H9 (cell line): ENCODE data around the gene SCN5A. TPM values are rescaled to one million over a fixed set of nuclear protein-coding genes. Genes with fewer than 3 reads are reported as not detected.

Experiments
- DNase-seq: peaks from one replicate; pipeline ENCODE4 v3.0.0-alpha.2; 2017
- H2AFZ ChIP-seq: one replicate; pipeline ENCODE4 v1.6.1; 2013; ENCODE audit warnings: mild to moderate bottlenecking, low read length, control low read depth, moderate library complexity
- H2AK5ac ChIP-seq: 2 replicates; pipeline ENCODE4 v1.6.1; 2013; ENCODE audit warnings: low read length, control low read depth, mixed read lengths; ENCODE audit not compliant: insufficient read length
- H2BK120ac ChIP-seq: one replicate; pipeline ENCODE4 v1.6.1; 2013; ENCODE audit warnings: low read depth, mild to moderate bottlenecking, low read length, control low read depth, inconsistent platforms; ENCODE audit not compliant: poor library complexity, severe bottlenecking
- H2BK12ac ChIP-seq: 2 replicates; pipeline ENCODE4 v1.6.1; 2013; ENCODE audit warnings: low read length, control low read depth, mixed read lengths, low read depth; ENCODE audit not compliant: insufficient read length
- H2BK15ac ChIP-seq: 2 replicates; pipeline ENCODE4 v1.6.1; 2013; ENCODE audit warnings: low read depth, low read length, control low read depth
- H2BK20ac ChIP-seq: one replicate; pipeline ENCODE4 v1.6.1; 2013; ENCODE audit warnings: low read depth, mild to moderate bottlenecking, low read length, control low read depth, inconsistent platforms; ENCODE audit not compliant: poor library complexity, severe bottlenecking
- H2BK5ac ChIP-seq: 2 replicates; pipeline ENCODE4 v1.6.1; 2013; ENCODE audit warnings: low read length, control low read depth, mixed read lengths; ENCODE audit not compliant: insufficient read length
- H3K14ac ChIP-seq: 2 replicates; pipeline ENCODE4 v1.6.1; 2013; ENCODE audit warnings: low read length, control low read depth; ENCODE audit not compliant: insufficient read depth
- H3K18ac ChIP-seq: 2 replicates; pipeline ENCODE4 v1.6.1; 2013; ENCODE audit warnings: low read depth, mild to moderate bottlenecking, mixed read lengths, low read length, control low read depth; ENCODE audit not compliant: insufficient read length
- H3K23ac ChIP-seq: 2 replicates; pipeline ENCODE4 v1.6.1; 2013; ENCODE audit warnings: low read length, control low read depth, mixed read lengths, low read depth; ENCODE audit not compliant: insufficient read length
- H3K23me2 ChIP-seq: 2 replicates; pipeline ENCODE4 v1.6.1; 2013; ENCODE audit warnings: low read depth, mild to moderate bottlenecking, mixed read lengths, low read length, control low read depth; ENCODE audit not compliant: insufficient read length, poor library complexity, severe bottlenecking
- H3K27ac ChIP-seq: 2 replicates; pipeline ENCODE4 v1.5.1; 2013; ENCODE audit warnings: low read length, control low read depth, mixed read lengths, low read depth; ENCODE audit not compliant: insufficient read length
- H3K27me3 ChIP-seq: 2 replicates; pipeline ENCODE4 v1.6.1; 2013; ENCODE audit warnings: low read length, control low read depth, inconsistent platforms; ENCODE audit not compliant: insufficient read depth
- H3K4ac ChIP-seq: 2 replicates; pipeline ENCODE4 v1.6.1; 2013; ENCODE audit warnings: low read depth, mild to moderate bottlenecking, control low read depth, inconsistent platforms, low read length, moderate library complexity
- H3K4me1 ChIP-seq: 2 replicates; pipeline ENCODE4 v1.6.1; 2013; ENCODE audit warnings: low read length, control low read depth, inconsistent platforms; ENCODE audit not compliant: insufficient read depth
- H3K4me2 ChIP-seq: 2 replicates; pipeline ENCODE4 v1.6.1; 2013; ENCODE audit warnings: low read length, control low read depth, mixed read lengths; ENCODE audit not compliant: insufficient read length, insufficient read depth
- H3K56ac ChIP-seq: 2 replicates; pipeline ENCODE4 v1.6.1; 2013; ENCODE audit warnings: low read depth, mild to moderate bottlenecking, mixed read lengths, low read length, control low read depth; ENCODE audit not compliant: insufficient read length
- H3K79me1 ChIP-seq: 2 replicates; pipeline ENCODE4 v1.6.1; 2013; ENCODE audit warnings: low read depth, mild to moderate bottlenecking, moderate library complexity, low read length, control low read depth, inconsistent platforms; ENCODE audit not compliant: insufficient read depth, poor library complexity, severe bottlenecking
- H3K79me2 ChIP-seq: 2 replicates; pipeline ENCODE4 v1.6.1; 2013; ENCODE audit warnings: low read length, control low read depth, inconsistent platforms; ENCODE audit not compliant: insufficient read depth
- H3K9ac ChIP-seq: 2 replicates; pipeline ENCODE4 v1.6.1; 2013; ENCODE audit warnings: low read length, control low read depth, mixed read lengths; ENCODE audit not compliant: insufficient read length; ENCODE audit errors: extremely low read depth
- H3K9me3 ChIP-seq: one replicate; pipeline ENCODE4 v1.6.1; 2013; ENCODE audit warnings: low read depth, low read length, inconsistent platforms; ENCODE audit not compliant: control insufficient read depth
- H3T11ph ChIP-seq: one replicate; pipeline ENCODE4 v1.6.1; 2013; ENCODE audit warnings: mild to moderate bottlenecking, low read length, control low read depth, inconsistent platforms
- H4K20me1 ChIP-seq: one replicate; pipeline ENCODE4 v1.6.1; 2013; ENCODE audit not compliant: control insufficient read depth, insufficient read length, insufficient read depth
- H4K5ac ChIP-seq: 2 replicates; pipeline ENCODE4 v1.6.1; 2013; ENCODE audit warnings: low read depth, mild to moderate bottlenecking, mixed read lengths, low read length, control low read depth; ENCODE audit not compliant: insufficient read length
- H4K8ac ChIP-seq: replicated peaks from 2 replicates; pipeline ENCODE4 v1.6.1; 2013; ENCODE audit warnings: low read length, control low read depth, mixed read lengths, low read depth; ENCODE audit not compliant: insufficient read length
- H4K91ac ChIP-seq: 2 replicates; pipeline ENCODE4 v1.6.1; 2013; ENCODE audit warnings: low read depth, mild to moderate bottlenecking, moderate library complexity, mixed read lengths, low read length, control low read depth; ENCODE audit not compliant: insufficient read length
- H3K27ac Mint-ChIP-seq, 3 experiments: 2 replicates in 2 of 3; 3 replicates in 1 of 3; pipeline ENCODE4 v1.8.0; 2020 to 2021; ENCODE audit warnings: mixed read lengths in 3 of 3, mild to moderate bottlenecking in 1 of 3, moderate library complexity in 1 of 3
- H3K27me3 Mint-ChIP-seq: 2 replicates; pipeline ENCODE4 v1.8.0; 2021; ENCODE audit warnings: low read depth, mild to moderate bottlenecking, moderate library complexity, mixed read lengths
- H3K36me3 Mint-ChIP-seq, 3 experiments: 2 replicates in 2 of 3; 3 replicates in 1 of 3; pipeline ENCODE4 v1.8.0; 2020 to 2021; ENCODE audit warnings: low read depth in 3 of 3, mixed read lengths in 3 of 3; ENCODE audit not compliant: insufficient read depth in 1 of 3
- H3K4me1 Mint-ChIP-seq, 2 experiments: 2 replicates each; pipeline ENCODE4 v1.8.0; 2020; ENCODE audit warnings: mixed read lengths in 2 of 2
- H3K4me3 Mint-ChIP-seq, 2 experiments: 2 replicates in 1 of 2; 3 replicates in 1 of 2; pipeline ENCODE4 v1.8.0; 2020 to 2021; ENCODE audit warnings: mild to moderate bottlenecking in 2 of 2, mixed read lengths in 2 of 2, moderate library complexity in 1 of 2
- H3K9me3 Mint-ChIP-seq, 2 experiments: 2 replicates in 1 of 2; 3 replicates in 1 of 2; pipeline ENCODE4 v1.8.0; 2020; ENCODE audit warnings: mild to moderate bottlenecking in 2 of 2, mixed read lengths in 2 of 2, moderate library complexity in 1 of 2
- CTCF ChIP-seq: fragments of 200-600 bp; sonication (generic); conservative IDR thresholded peaks from 3 replicates; pipeline ENCODE4 v1.8.0; 2021; ENCODE audit warnings: antibody characterized with exemption, mild to moderate bottlenecking
- WGBS: extraction: QIAGEN DNeasy Blood & Tissue Kit; methylation state at CpG from one replicate; pipeline ENCODE4 v1.1.7; 2013; ENCODE audit warnings: missing lambda C conversion rate, low lambda C conversion rate, mixed read lengths; ENCODE audit not compliant: insufficient read length; ENCODE audit errors: extremely low coverage; 5-methylcytosine and 5-hydroxymethylcytosine counted together
- total RNA-seq: library from RNA; stranded (reverse); gene quantifications from 2 replicates; pipeline ENCODE4 v1.2.1, GENCODE V29; 2021

The SCN5A gene
- total RNA-seq, 1 experiment from 2014 or later = 6.5 TPM

- Mint-ChIP-seq H3K9me3 (no peaks in the 10 kb centered on the region), H3K27ac (no peak overlapping the region), H3K4me3 (no peak overlapping the region), H3K36me3 (peaks cover 0 to 12% (median 4%) of the 10 kb centered on the region in 3 experiments; a peak in 2 of 7 replicates), H3K27me3 (no peaks in the 10 kb centered on the region; the same call in 1 of the 2 replicates), H3K4me1 (0 out of 4 replicates have a peak, but pooled peaks cover 0 to 2% of the 10 kb centered on the region in 2 experiments)
- no peak overlapping the region for H2BK12ac ChIP-seq
- no peak overlapping the region for H2AFZ ChIP-seq
- no peaks in the 10 kb centered on the region for H3K4me1 ChIP-seq
- H2AK5ac ChIP-seq = no peak overlapping the region
- no peak overlapping the region for H2BK5ac ChIP-seq
- H2BK15ac ChIP-seq = no peak overlapping the region
- H4K20me1 ChIP-seq = no peaks in the 10 kb centered on the region
- H4K91ac ChIP-seq = no peak overlapping the region
- TF ChIP-seq CTCF = no peak
- no peaks in the 10 kb centered on the region for H3K79me2 ChIP-seq
- no peak overlapping the region for H3K23ac ChIP-seq
- H3K9me3 ChIP-seq = no peaks in the 10 kb centered on the region
- no peak overlapping the region for H3K4ac ChIP-seq
- no peak overlapping the region for H3K56ac ChIP-seq
- no peak for DNase-seq
- H3K27ac ChIP-seq = no peak overlapping the region
- H3K18ac ChIP-seq = no peak overlapping the region
- no peak overlapping the region for H3K14ac ChIP-seq
- no peaks in the 10 kb centered on the region for H3K79me1 ChIP-seq
- H3K9ac ChIP-seq = no peak overlapping the region
- H2BK120ac ChIP-seq = no peak overlapping the region
- H4K8ac ChIP-seq = no peak overlapping the region
- no peaks in the 10 kb centered on the region for H3K27me3 ChIP-seq
- no CpG with 5 or more reads among the region's 7 CpGs for WGBS
- H4K5ac ChIP-seq = no peak overlapping the region
- no peak overlapping the region for H3K4me2 ChIP-seq
- no peak overlapping the region for H2BK20ac ChIP-seq
- H3T11ph ChIP-seq = no peak overlapping the region
- H3K23me2 ChIP-seq = no peaks in the 10 kb centered on the region
These were observed 87.0 kb downstream of the SCN5A start for GRCh38 chr3:38562467-38562925.
